Measurements from ENCODE around the gene VIPR2. TPM values are rescaled to one million over a fixed set of nuclear protein-coding genes. Genes with fewer than 3 reads are reported as not detected.
"Not testable (repeated sequence)": the region's sequence is repeated elsewhere in the genome, so short reads cannot be mapped to it uniquely, and the experiment has no call there.

VIPR2 gene
- total and polyA plus RNA-seq, 2 experiments from 2014 or later = 1.3 to 2.7 TPM

DNA sequence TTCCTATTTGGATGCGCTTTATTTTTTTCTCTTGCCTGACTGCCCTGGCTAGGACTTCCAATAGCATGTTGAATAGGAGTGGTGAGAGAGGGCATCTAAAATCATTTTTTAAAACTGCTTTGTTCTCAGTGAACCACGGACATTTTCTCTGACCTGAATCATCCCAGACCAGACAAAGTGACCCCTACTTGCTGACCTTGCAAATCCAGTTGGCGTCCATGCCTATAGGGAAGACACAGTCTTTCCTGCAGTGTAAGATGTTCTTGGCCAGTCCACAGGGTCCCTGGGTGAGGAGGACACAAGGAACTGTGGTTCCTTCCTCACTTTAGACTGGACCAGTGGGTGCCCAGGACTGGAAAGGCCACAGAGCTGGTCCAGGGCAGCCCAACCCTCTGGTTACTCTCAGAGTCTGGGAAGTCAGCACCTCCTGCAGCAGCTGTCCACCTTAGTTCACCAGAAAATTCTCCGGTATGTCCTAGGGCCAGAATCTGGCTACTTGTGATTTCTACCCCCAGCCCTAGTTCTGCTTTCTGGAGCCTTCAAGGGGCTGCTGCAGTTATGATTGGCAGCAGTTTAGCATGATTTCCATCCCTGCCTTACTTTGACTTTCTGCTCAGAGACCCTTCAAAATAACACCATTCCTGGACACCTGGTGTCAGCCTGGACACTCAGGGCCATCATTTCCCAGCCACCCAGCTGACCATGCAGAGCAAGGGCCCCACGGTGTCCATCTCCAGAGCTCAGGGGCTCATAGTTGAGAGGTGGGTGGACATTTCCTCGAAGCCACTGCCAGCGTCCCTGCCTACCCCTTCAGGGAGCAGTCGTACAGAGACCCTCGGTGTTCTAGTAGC, 19.3 kb downstream of the VIPR2 start:
- DNase-seq (ENCODE audit: low spot score) (no peak), ATAC-seq (no peak)
- Histone ChIP-seq H3F3A (replicated peaks; ENCODE audit: low read depth) (no peaks in the 10 kb centered on the region), H3K79me2 (replicated peaks; ENCODE audit: insufficient read depth) (no peaks in the 10 kb centered on the region), H3K27ac (ENCODE audit: low read depth) (no peak overlapping the region), H3K9me2 (ENCODE audit: insufficient read depth) (no peaks in the 10 kb centered on the region), H3K36me3 (ENCODE audit: insufficient read depth) (no peaks in the 10 kb centered on the region), H3K27me3 (ENCODE audit: insufficient read depth) (no peaks in the 10 kb centered on the region), H3K4me1 (ENCODE audit: insufficient read depth) (no peaks in the 10 kb centered on the region), H3K4me3 (no peak overlapping the region), H4K20me1 (replicated peaks; ENCODE audit: insufficient read depth) (no peaks in the 10 kb centered on the region), H3K4me2 (no peak overlapping the region), H2AFZ (no peak overlapping the region)
- Mint-ChIP-seq H3K4me1 (no peaks in the 10 kb centered on the region), H3K36me3 (ENCODE audit: low read depth) (peaks cover 9% of the 10 kb centered on the region; the same call in 1 of the 3 replicates), H3K9me3 (peaks cover 65% of the 10 kb centered on the region), H3K27ac (no peak overlapping the region), H3K4me3 (no peak overlapping the region), H3K27me3 (ENCODE audit: insufficient read depth, low read depth, poor library complexity) (peaks cover 9% of the 10 kb centered on the region)
- TF ChIP-seq, protein P1, sequence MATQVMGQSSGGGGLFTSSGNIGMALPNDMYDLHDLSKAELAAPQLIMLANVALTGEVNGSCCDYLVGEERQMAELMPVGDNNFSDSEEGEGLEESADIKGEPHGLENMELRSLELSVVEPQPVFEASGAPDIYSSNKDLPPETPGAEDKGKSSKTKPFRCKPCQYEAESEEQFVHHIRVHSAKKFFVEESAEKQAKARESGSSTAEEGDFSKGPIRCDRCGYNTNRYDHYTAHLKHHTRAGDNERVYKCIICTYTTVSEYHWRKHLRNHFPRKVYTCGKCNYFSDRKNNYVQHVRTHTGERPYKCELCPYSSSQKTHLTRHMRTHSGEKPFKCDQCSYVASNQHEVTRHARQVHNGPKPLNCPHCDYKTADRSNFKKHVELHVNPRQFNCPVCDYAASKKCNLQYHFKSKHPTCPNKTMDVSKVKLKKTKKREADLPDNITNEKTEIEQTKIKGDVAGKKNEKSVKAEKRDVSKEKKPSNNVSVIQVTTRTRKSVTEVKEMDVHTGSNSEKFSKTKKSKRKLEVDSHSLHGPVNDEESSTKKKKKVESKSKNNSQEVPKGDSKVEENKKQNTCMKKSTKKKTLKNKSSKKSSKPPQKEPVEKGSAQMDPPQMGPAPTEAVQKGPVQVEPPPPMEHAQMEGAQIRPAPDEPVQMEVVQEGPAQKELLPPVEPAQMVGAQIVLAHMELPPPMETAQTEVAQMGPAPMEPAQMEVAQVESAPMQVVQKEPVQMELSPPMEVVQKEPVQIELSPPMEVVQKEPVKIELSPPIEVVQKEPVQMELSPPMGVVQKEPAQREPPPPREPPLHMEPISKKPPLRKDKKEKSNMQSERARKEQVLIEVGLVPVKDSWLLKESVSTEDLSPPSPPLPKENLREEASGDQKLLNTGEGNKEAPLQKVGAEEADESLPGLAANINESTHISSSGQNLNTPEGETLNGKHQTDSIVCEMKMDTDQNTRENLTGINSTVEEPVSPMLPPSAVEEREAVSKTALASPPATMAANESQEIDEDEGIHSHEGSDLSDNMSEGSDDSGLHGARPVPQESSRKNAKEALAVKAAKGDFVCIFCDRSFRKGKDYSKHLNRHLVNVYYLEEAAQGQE (IDR thresholded peaks at IDR 0.05; ENCODE audit: unreplicated experiment) = no peak
- no peak for TF ChIP-seq ZNF331 (CRISPR knock-in tag; IDR thresholded peaks at IDR 0.05; ENCODE audit: low read depth)

DNA sequence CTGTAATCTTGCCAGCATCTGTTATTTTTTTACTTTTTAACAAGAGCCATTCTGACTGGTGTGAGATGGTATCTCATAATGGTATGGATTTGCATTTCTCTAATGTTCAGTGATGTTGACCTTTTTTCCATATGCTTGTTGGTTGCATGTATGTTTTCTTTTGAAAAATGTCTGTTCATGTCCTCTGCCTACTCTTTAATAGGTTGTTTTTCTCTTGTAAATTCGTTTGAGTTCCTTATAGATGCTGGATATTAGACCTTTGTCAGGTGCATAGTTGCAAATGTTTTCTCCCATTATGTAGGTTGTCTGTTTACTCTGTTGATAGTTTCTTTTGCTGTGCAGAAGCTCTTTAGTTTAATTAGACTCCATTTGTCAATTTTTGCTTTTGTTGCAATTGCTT, 20.9 kb downstream of the VIPR2 start:
- not testable (repeated sequence) for H3K27ac ChIP-seq (ENCODE audit: low read depth); H3K4me3 ChIP-seq; H3K27me3 Mint-ChIP-seq (ENCODE audit: insufficient read depth, low read depth, poor library complexity); H3K9me2 ChIP-seq (ENCODE audit: insufficient read depth); H3K4me1 ChIP-seq (ENCODE audit: insufficient read depth); H3K4me3 Mint-ChIP-seq; H3K36me3 ChIP-seq (ENCODE audit: insufficient read depth); H3K27me3 ChIP-seq (ENCODE audit: insufficient read depth); H3K4me2 ChIP-seq; H3K27ac Mint-ChIP-seq; H3K4me1 Mint-ChIP-seq; H4K20me1 ChIP-seq (replicated peaks; ENCODE audit: insufficient read depth); DNase-seq (ENCODE audit: low spot score); H3K36me3 Mint-ChIP-seq (ENCODE audit: low read depth); H3K79me2 ChIP-seq (replicated peaks; ENCODE audit: insufficient read depth); H3F3A ChIP-seq (replicated peaks; ENCODE audit: low read depth); H2AFZ ChIP-seq; ATAC-seq
- peaks cover 72% of the 10 kb centered on the region for H3K9me3 Mint-ChIP-seq

DNA sequence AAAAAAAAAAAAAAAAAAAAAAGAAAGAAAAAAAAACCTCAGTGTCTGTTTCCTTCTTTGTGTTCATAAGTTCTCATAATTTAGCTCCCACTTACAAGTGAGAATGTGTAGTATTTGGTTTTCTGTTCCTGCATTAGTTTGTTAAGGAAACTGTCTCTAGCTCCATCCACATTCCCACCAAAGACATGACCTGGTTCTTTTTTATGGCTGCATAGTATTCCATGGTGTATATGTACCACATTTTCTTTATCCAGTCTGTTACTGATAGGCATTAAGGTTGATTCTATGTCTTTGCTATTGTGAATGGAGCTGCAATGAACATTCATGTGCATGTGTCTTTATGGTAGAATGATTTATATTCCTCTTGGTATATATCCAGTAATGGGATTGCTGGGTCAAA, 21.4 kb downstream of the VIPR2 start:
- not testable (repeated sequence) for H3K27ac Mint-ChIP-seq; ATAC-seq; H3K79me2 ChIP-seq (replicated peaks; ENCODE audit: insufficient read depth); H3K4me3 Mint-ChIP-seq; H2AFZ ChIP-seq; H3K27ac ChIP-seq (ENCODE audit: low read depth); H3K27me3 ChIP-seq (ENCODE audit: insufficient read depth); H3K36me3 Mint-ChIP-seq (ENCODE audit: low read depth); H3K4me2 ChIP-seq; H3K4me1 Mint-ChIP-seq; H3K4me1 ChIP-seq (ENCODE audit: insufficient read depth); H3K9me2 ChIP-seq (ENCODE audit: insufficient read depth); H3K36me3 ChIP-seq (ENCODE audit: insufficient read depth); H3K4me3 ChIP-seq; H3F3A ChIP-seq (replicated peaks; ENCODE audit: low read depth); DNase-seq (ENCODE audit: low spot score); H4K20me1 ChIP-seq (replicated peaks; ENCODE audit: insufficient read depth)
- Mint-ChIP-seq H3K9me3 (peaks cover 72% of the 10 kb centered on the region), H3K27me3 (ENCODE audit: insufficient read depth, low read depth, poor library complexity) (peaks cover 10% of the 10 kb centered on the region)

Measured in GM23338 (cell line).